PC-9 (cell line): ENCODE measurements around the gene ELANE.
"Not testable (repeated sequence)": the region's sequence is repeated elsewhere in the genome, so short reads cannot be mapped to it uniquely, and the experiment has no call there.

Source experiments
- CTCF ChIP-seq: fragments of 200-600 bp; sonication (generic); conservative IDR thresholded peaks from 2 replicates; pipeline ENCODE4 v1.6.1; 2017; ENCODE audit warnings: mixed run types, antibody characterized with exemption, mild to moderate bottlenecking, moderate library complexity
- EZH2 ChIP-seq: fragments of 200-600 bp; sonication (generic); IDR thresholded peaks from 2 replicates; pipeline ENCODE4 v1.8.0; 2017; ENCODE audit warnings: antibody characterized with exemption, low read depth

GRCh38 chr19:891421-892200 is 39.5 kb downstream of the ELANE start:
- TF ChIP-seq CTCF, EZH2: not testable (repeated sequence)
